Measurements from ENCODE around the gene MGAM2. TPM values are rescaled to one million over a fixed set of nuclear protein-coding genes. Genes with fewer than 3 reads are reported as not detected.

Gene MGAM2
- polyA plus RNA-seq, 1 experiment: not detected

DNA sequence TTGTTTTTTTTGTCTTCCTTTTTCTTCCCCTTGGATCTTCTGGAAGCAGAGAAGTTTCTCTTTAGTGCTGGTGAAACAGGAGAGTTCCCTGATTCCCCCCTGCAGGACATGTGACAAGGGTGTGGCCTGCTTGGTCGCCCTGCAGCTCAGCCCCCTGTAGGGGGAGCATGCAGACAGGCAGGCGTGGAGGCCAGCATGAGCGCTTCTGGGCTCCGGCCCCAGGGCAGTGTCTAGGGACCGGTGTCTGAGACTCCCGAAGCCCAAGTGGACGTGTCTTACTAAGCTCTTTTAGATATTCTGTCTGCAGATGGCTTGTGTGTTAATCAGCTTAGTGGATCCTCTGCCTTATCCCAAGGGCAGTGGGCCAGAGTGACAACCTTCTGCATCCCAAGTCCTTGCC is 120.2 kb downstream of the MGAM2 start:
- no peak for DNase-seq (ENCODE audit: low read depth, low spot score)
- TF ChIP-seq, protein P1, sequence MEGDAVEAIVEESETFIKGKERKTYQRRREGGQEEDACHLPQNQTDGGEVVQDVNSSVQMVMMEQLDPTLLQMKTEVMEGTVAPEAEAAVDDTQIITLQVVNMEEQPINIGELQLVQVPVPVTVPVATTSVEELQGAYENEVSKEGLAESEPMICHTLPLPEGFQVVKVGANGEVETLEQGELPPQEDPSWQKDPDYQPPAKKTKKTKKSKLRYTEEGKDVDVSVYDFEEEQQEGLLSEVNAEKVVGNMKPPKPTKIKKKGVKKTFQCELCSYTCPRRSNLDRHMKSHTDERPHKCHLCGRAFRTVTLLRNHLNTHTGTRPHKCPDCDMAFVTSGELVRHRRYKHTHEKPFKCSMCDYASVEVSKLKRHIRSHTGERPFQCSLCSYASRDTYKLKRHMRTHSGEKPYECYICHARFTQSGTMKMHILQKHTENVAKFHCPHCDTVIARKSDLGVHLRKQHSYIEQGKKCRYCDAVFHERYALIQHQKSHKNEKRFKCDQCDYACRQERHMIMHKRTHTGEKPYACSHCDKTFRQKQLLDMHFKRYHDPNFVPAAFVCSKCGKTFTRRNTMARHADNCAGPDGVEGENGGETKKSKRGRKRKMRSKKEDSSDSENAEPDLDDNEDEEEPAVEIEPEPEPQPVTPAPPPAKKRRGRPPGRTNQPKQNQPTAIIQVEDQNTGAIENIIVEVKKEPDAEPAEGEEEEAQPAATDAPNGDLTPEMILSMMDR (IDR thresholded peaks at IDR 0.05; ENCODE audit: low read depth, low read length): no peak
- H3K9me3 ChIP-seq (ENCODE audit: control insufficient read depth, insufficient read depth, low read length): peaks cover 19% of the 10 kb centered on the region
- ChIA-PET CTCF (no interaction called here), POLR2A (no interaction called here)
- H3K27me3 ChIP-seq (ENCODE audit: control insufficient read depth, insufficient read depth, low read length): no peaks in the 10 kb centered on the region
- H3K4me3 ChIP-seq (ENCODE audit: low read depth, low read length): no peak overlapping the region
- H3K27ac ChIP-seq (ENCODE audit: low read depth, low read length): no peak overlapping the region

DNA sequence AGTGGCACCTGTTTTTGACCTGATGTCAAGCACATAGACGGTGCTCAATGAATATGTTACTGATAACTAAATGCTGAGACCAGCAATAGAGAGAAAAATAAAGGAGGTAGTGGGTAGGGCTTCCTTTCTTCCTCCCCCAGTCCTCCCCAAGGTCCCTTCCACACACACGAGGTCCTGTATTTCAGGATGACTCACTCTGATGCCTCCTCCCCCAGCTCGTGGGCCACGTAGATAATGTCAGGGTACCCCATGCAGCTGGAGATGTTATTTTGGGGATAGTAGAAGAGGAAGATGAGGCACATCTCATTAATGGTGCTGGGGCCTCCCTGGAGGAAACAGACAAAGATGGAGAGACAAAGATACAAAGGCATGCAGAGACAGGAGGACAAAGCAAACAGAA is 129.0 kb downstream of the MGAM2 start:
- POLR2A ChIA-PET: no interaction called here
- CTCF ChIA-PET: no interaction called here
- Histone ChIP-seq H3K9me3 (ENCODE audit: control insufficient read depth, insufficient read depth, low read length) (peaks cover 36% of the 10 kb centered on the region), H3K27me3 (ENCODE audit: control insufficient read depth, insufficient read depth, low read length) (no peaks in the 10 kb centered on the region), H3K27ac (ENCODE audit: low read depth, low read length) (no peak overlapping the region), H3K4me3 (ENCODE audit: low read depth, low read length) (no peak overlapping the region)
- DNase-seq (ENCODE audit: low read depth, low spot score): no peak
- TF ChIP-seq, protein P1 (IDR thresholded peaks at IDR 0.05; ENCODE audit: low read depth, low read length): no peak

DNA sequence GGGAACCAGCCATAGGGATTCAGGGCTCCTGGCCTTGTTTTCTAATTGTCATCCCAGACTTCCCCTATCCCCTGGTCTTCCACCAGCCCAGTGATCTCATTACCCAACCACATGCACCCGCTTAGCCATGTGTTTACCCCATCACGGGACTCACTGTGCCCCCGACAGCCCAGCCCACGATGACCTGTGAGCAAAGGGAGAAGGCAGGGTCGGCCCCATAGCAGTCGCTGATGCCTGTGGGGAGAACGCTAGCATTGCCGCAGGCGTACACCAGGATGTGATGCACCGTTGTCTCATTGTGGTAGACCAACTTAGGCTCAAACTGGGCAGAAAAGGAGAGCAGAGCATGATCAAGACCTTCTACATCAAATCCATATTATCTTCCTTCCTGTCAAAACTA is 132.3 kb downstream of the MGAM2 start:
- Histone ChIP-seq H3K27ac (ENCODE audit: low read depth, low read length) (no peak overlapping the region), H3K4me3 (ENCODE audit: low read depth, low read length) (no peak overlapping the region), H3K27me3 (ENCODE audit: control insufficient read depth, insufficient read depth, low read length) (no peaks in the 10 kb centered on the region), H3K9me3 (ENCODE audit: control insufficient read depth, insufficient read depth, low read length) (peaks cover 54% of the 10 kb centered on the region)
- TF ChIP-seq, protein P1 (IDR thresholded peaks at IDR 0.05; ENCODE audit: low read depth, low read length): no peak
- POLR2A ChIA-PET: no interaction called here
- CTCF ChIA-PET: no interaction called here
- no peak for DNase-seq (ENCODE audit: low read depth, low spot score)

DNA sequence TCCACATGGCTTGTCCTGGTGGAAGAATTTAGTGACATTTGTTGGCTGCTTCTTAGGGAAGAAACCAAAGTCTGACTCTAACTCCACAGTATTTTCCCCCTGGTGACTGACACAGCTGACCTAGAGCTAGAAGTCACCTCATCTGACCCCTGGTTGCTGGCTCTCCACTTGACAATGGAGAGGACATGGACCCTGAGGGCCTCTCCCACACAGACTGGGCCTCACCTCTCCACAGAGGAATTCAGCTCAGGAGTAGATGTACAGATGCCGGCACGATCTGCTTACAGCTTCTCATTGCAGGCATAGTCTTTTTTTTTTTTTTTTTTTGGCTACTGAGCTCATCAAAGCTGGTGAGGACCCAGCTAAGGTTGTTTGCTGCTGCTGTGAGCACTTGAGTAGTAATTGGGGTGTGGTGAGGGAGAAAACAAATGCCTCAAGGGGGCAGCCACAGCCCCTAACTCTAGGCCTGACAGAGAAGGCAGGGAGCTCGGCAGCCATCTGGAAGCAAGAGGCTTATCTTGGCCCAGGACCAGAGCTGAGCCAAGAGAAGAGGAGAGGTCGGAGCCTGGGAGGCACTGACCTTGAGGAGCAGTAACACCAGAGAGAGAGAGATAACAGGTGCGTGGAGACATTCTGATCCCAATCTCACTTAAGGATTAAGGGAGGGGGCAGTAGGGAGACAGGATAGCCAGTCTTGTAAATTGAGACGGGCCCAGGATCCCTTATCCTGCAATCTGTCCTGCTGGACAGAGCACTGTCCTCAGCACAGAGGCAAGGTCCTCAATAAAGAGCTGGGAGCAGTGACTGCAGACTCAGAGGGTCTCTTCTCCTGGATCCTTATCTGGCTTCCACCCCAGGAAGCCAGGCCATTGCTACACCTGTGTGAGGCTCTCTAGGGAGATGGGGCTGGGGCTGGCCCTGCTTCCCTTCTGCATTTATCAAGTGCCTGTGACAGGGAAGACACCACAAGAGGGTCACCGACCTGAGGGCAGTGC is 136.9 kb downstream of the MGAM2 start:
- ChIA-PET CTCF (no interaction called here), POLR2A (no interaction called here)
- DNase-seq (ENCODE audit: low read depth, low spot score): no peak
- Histone ChIP-seq H3K27me3 (ENCODE audit: control insufficient read depth, insufficient read depth, low read length) (no peaks in the 10 kb centered on the region), H3K9me3 (ENCODE audit: control insufficient read depth, insufficient read depth, low read length) (peaks cover 41% of the 10 kb centered on the region), H3K27ac (ENCODE audit: low read depth, low read length) (no peak overlapping the region), H3K4me3 (ENCODE audit: low read depth, low read length) (no peak overlapping the region)
- TF ChIP-seq, protein P1 (IDR thresholded peaks at IDR 0.05; ENCODE audit: low read depth, low read length): no peak

DNA sequence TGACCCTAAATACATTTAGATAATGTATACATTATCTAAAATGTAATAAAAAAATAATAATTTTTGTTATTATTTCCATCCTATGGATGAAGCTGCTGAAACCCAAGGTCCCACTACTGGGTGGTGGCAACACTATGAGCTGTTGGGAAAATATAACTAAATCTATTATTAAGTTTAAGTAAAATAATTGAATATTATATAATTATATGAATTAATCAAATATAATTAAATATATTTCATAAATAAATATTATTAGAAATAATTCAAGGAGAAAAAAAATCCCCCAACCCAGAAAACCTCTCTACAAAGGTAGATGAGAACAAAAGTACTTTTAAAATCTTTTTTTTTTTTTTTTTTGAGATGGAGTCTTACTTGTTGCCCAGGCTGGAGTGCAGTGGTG is 138.4 kb downstream of the MGAM2 start:
- Histone ChIP-seq H3K27ac (ENCODE audit: low read depth, low read length) (no peak overlapping the region), H3K27me3 (ENCODE audit: control insufficient read depth, insufficient read depth, low read length) (no peaks in the 10 kb centered on the region), H3K4me3 (ENCODE audit: low read depth, low read length) (no peak overlapping the region), H3K9me3 (ENCODE audit: control insufficient read depth, insufficient read depth, low read length) (peaks cover 30% of the 10 kb centered on the region)
- ChIA-PET CTCF (interaction anchor here (0.7 kb wide), 1 partner anchor 422 kb away, joined by 6 read pairs; no protein-coding TSS in a partner anchor), POLR2A (no interaction called here)
- DNase-seq (ENCODE audit: low read depth, low spot score): no peak
- TF ChIP-seq, protein P1 (IDR thresholded peaks at IDR 0.05; ENCODE audit: low read depth, low read length): no peak
